Cardiac muscle cell (in vitro differentiated cells and primary cell): ENCODE results near the gene MS4A12. TPM values are rescaled to one million over a fixed set of nuclear protein-coding genes. Genes with fewer than 3 reads are reported as not detected.

Experiments used
- DNase-seq, 2 donors: peaks; one replicate each; pipeline versions ENCODE4 v3.0.0 to v3.0.0-alpha.2; 2010 to 2017; ENCODE audit warnings: low read depth in 1 of 2, low spot score in 1 of 2
- H3K27ac ChIP-seq: fragments of 200-600 bp; sonication (generic); 2 replicates; pipeline ENCODE4 v1.5.1; 2016
- H3K27me3 ChIP-seq: fragments of 200-600 bp; sonication (generic); 2 replicates; pipeline ENCODE4 v1.6.0; 2016; ENCODE audit warnings: control low read depth
- H3K36me3 ChIP-seq: fragments of 200-600 bp; sonication (generic); 2 replicates; pipeline ENCODE4 v1.5.1; 2016; ENCODE audit warnings: control low read depth
- H3K4me1 ChIP-seq: fragments of 200-600 bp; sonication (generic); 2 replicates; pipeline ENCODE4 v1.8.1; 2017; ENCODE audit warnings: low read depth, mild to moderate bottlenecking, mixed run types
- H3K4me3 ChIP-seq: fragments of 200-600 bp; sonication (generic); 2 replicates; pipeline ENCODE4 v1.5.1; 2016; ENCODE audit warnings: mild to moderate bottlenecking
- H3K9me3 ChIP-seq: fragments of 200-600 bp; sonication (generic); 2 replicates; pipeline ENCODE4 v1.5.1; 2017; ENCODE audit warnings: low read depth, mild to moderate bottlenecking, control low read depth
- CTCF ChIP-seq: IDR thresholded peaks from 2 replicates; pipeline ENCODE4 v1.5.1; 2012; ENCODE audit warnings: low read depth, mild to moderate bottlenecking, low read length
- polyA plus RNA-seq: library from polyadenylated mRNA; unstranded; fragments of >200 nt; fragmentation: Nextera tagmentation; extraction: Ambion mirVana; gene quantifications from 2 replicates; pipeline ENCODE4 v1.2.1, GENCODE V29; 2016
- total RNA-seq: library from RNA; depleted of rRNA; stranded (reverse); fragments of >200 nt; gene quantifications from 2 replicates; pipeline ENCODE4 v1.2.3, GENCODE V29; 2016

MS4A12 gene
- total and polyA plus RNA-seq, 2 experiments from 2014 or later = not detected

GRCh38 chr11:60485987-60486386 lies 6.6 kb upstream of the MS4A12 start:
- Histone ChIP-seq H3K9me3 (no peaks in the 10 kb centered on the region), H3K27me3 (no peaks in the 10 kb centered on the region), H3K4me3 (no peak overlapping the region), H3K27ac (no peak overlapping the region), H3K4me1 (no peaks in the 10 kb centered on the region), H3K36me3 (no peaks in the 10 kb centered on the region)
- DNase-seq = peak in 1 of 2 donors; percentile 7
- no peak for TF ChIP-seq CTCF

GRCh38 chr11:60493454-60493853 lies 876 bp downstream of the MS4A12 start:
- Histone ChIP-seq H3K27ac (no peak overlapping the region), H3K36me3 (no peaks in the 10 kb centered on the region), H3K27me3 (no peaks in the 10 kb centered on the region), H3K4me1 (no peaks in the 10 kb centered on the region), H3K9me3 (no peaks in the 10 kb centered on the region), H3K4me3 (no peak overlapping the region)
- no peak for TF ChIP-seq CTCF
- no peak for DNase-seq

GRCh38 chr11:60498399-60498798 lies 5.8 kb downstream of the MS4A12 start:
- Histone ChIP-seq H3K27ac (no peak overlapping the region), H3K9me3 (no peaks in the 10 kb centered on the region), H3K4me3 (no peak overlapping the region), H3K4me1 (no peaks in the 10 kb centered on the region), H3K36me3 (no peaks in the 10 kb centered on the region), H3K27me3 (no peaks in the 10 kb centered on the region)
- no peak for TF ChIP-seq CTCF
- DNase-seq = no peak

- Histone ChIP-seq H3K9me3 (no peaks in the 10 kb centered on the region), H3K27ac (no peak overlapping the region), H3K4me3 (no peak overlapping the region), H3K36me3 (no peaks in the 10 kb centered on the region), H3K27me3 (no peaks in the 10 kb centered on the region), H3K4me1 (no peaks in the 10 kb centered on the region)
- no peak for DNase-seq
- no peak for TF ChIP-seq CTCF
Measured at GRCh38 chr11:60498853-60499252, 6.3 kb downstream of the MS4A12 start.

GRCh38 chr11:60500276-60500910 lies 7.8 kb downstream of the MS4A12 start:
- H3K27ac ChIP-seq = no peak overlapping the region
- H3K4me3 ChIP-seq = no peak overlapping the region
- no peak for TF ChIP-seq CTCF
- DNase-seq = no peak
- no peaks in the 10 kb centered on the region for H3K27me3 ChIP-seq
- no peaks in the 10 kb centered on the region for H3K9me3 ChIP-seq
- no peaks in the 10 kb centered on the region for H3K4me1 ChIP-seq
- H3K36me3 ChIP-seq = no peaks in the 10 kb centered on the region
